Spinal cord (tissue), 10 donors: ENCODE results near the gene FBF1. TPM values are rescaled to one million over a fixed set of nuclear protein-coding genes. Genes with fewer than 3 reads are reported as not detected.
"Not testable (repeated sequence)": the region's sequence is repeated elsewhere in the genome, so short reads cannot be mapped to it uniquely, and the experiment has no call there.

Source experiments
- DNase-seq, 6 donors: peaks; one replicate each; pipeline versions ENCODE4 v3.0.0 to v3.0.0-alpha.2; 2013 to 2015; ENCODE audit warnings: low spot score in 6 of 6, low read depth in 4 of 6
- H3K27ac ChIP-seq: one replicate; pipeline ENCODE4 v1.5.1; 2013; ENCODE audit warnings: low read depth, low read length, control low read depth
- H3K27me3 ChIP-seq: one replicate; pipeline ENCODE4 v1.6.1; 2013; ENCODE audit warnings: low read length; ENCODE audit not compliant: control insufficient read depth, insufficient read depth
- H3K36me3 ChIP-seq: one replicate; pipeline ENCODE4 v1.6.1; 2013; ENCODE audit warnings: low read length; ENCODE audit not compliant: control insufficient read depth, insufficient read depth
- H3K4me1 ChIP-seq: one replicate; pipeline ENCODE4 v1.6.1; 2013; ENCODE audit warnings: low read length; ENCODE audit not compliant: control insufficient read depth, insufficient read depth
- H3K4me3 ChIP-seq: one replicate; pipeline ENCODE4 v1.5.1; 2013; ENCODE audit warnings: low read depth, low read length, control low read depth
- H3K9me3 ChIP-seq: one replicate; pipeline ENCODE4 v1.6.1; 2013; ENCODE audit warnings: low read length; ENCODE audit not compliant: control insufficient read depth, insufficient read depth
- WGBS: methylation state at CpG from one replicate; pipeline ENCODE4 v1.1.5; 2013; ENCODE audit warnings: missing lambda C conversion rate; ENCODE audit not compliant: insufficient coverage; 5-methylcytosine and 5-hydroxymethylcytosine counted together
- polyA plus RNA-seq, 2 donors: library from polyadenylated mRNA; unstranded; fragments of 120-200 nt; gene quantifications; one replicate each; pipeline ENCODE4 v1.2.1, GENCODE V29; 2013; ENCODE audit not compliant: insufficient read length in 2 of 2
- total RNA-seq, 2 donors: library from RNA; depleted of rRNA in 1 of 2; stranded (reverse); fragments of 120-200 nt in 1 of 2; fragments of >200 nt in 1 of 2; gene quantifications; one replicate each; pipeline versions ENCODE4 v1.2.3 to v1.2.4, GENCODE V29; 2013 to 2014
- donor health status: healthy.

The FBF1 gene
- total and polyA plus RNA-seq, 4 donors, result 10.1 to 24.1 (median 18.3) TPM

DNA sequence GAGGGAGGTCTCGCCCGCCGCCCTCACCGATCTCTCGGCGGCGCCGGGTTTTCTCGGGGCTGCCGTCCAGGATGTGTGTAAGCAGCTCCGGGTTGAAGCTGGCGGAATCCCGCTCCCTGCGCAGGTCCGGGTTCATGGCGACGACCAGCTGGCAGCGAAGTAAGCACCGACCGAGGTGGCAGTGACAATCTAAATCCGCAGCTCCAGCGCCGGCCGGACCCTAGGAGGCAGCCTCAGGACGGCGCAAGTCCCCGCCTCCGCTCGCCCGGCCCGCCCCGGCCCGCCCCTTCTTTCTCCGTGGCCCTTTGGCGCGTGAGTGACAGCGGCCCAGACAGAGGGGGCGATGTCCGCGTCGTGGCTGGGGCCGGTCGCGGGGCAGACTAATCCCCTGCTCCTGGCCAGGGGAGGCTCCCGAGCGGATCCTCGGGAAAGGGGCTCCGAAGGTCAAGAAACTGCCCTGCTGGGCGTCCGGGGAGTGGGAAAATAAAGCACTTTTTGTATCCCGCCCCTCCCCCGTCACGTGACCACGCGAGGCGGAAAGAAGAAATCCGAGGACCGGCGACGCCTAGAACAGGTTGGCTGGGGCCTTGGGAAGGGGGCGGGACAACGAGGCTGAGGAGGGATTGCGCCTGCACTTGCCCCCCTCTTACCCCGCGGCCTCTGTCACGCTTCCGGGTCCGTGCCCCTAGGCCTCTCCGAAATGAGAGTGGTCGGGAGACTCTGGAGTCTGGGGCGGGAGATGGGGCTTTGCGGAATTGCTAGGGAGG is 38.3 kb upstream of the FBF1 start, which contains the start of the genes ACOX1 and TEN1:
Gene ACOX1 (minus strand): TSS at position 229 of the 767 bp plus-strand sequence. CDS start 93 bp downstream, at position 136.
Gene TEN1 (plus strand): TSS at position 303 of the 767 bp plus-strand sequence. CDS start 6,953 bp downstream, outside the sequence.
- peak; percentile 93 to 99 (median 96) for DNase-seq
- Histone ChIP-seq H3K9me3 (no peaks in the 10 kb centered on the region), H3K27ac (peak within 1 kb of the TSS; percentile 100), H3K4me3 (peak within 1 kb of the TSS; percentile 98), H3K4me1 (peaks cover 27% of the 10 kb centered on the region), H3K36me3 (peaks cover 9% of the 10 kb centered on the region), H3K27me3 (no peaks in the 10 kb centered on the region)
- 0% methylated on average over 62 of the region's 72 CpGs for WGBS

DNA sequence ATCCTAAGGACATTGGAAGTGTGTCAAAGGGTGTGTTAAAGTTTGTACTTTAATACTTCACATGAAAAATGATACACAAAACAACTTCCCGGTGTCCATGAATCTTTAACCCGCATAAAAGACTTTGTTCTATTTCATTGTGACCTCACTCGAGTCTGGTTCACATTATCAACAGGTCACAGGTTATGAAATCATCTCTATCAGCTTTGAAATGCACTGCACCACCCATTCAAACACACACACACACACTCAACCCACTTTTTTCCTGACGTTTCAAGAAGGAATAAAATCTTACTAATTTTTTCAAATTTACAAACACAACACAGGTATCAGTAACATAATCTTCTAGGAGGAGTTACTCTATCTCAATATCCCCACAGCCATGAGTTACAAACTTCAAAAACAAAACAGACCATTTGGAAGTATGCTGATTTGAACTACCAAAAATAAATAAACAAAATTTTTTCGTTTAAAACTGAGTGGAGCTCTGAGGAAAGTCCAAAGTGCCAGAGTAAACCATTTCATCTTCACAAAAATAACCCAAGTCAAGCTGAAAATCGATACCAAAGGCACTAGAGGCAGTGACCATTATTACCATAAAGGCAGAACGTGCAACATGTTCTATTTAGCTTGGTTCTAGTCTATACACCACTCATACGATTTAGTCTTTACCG is 35.5 kb upstream of the FBF1 start:
- H3K9me3 ChIP-seq, result no peaks in the 10 kb centered on the region
- H3K27ac ChIP-seq, result no peak overlapping the region
- no peaks in the 10 kb centered on the region for H3K27me3 ChIP-seq
- no peak overlapping the region for H3K4me3 ChIP-seq
- H3K4me1 ChIP-seq, result peaks cover 24% of the 10 kb centered on the region
- DNase-seq, result no peak
- WGBS, result 59% methylated on average over 4 of the region's 9 CpGs
- H3K36me3 ChIP-seq, result peaks cover 20% of the 10 kb centered on the region

DNA sequence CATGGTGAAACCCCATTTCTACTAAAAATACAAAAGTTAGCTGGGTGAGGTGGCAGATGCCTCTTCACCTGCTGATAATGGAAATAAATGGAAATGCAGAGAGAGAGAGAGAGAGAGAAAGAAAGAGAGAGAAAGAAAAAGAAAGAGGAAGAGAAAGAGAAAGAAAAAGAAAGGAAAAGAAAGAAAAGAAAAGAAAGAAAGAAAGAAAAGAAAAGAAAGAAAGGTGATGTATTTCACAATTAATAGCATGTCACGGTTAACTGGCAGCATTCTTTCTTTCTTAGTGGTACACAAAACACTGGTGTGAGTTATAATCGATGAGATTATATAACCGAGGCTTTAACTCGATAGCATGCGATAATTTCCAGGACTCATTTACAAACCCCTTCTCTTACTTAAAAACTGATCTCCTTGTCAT is 34.9 kb upstream of the FBF1 start:
- no peaks in the 10 kb centered on the region for H3K9me3 ChIP-seq
- H3K4me1 ChIP-seq, result peaks cover 24% of the 10 kb centered on the region
- no peak overlapping the region for H3K4me3 ChIP-seq
- peaks cover 24% of the 10 kb centered on the region for H3K36me3 ChIP-seq
- no peaks in the 10 kb centered on the region for H3K27me3 ChIP-seq
- no CpG with 5 or more reads among the region's 5 CpGs for WGBS
- H3K27ac ChIP-seq, result no peak overlapping the region
- no peak for DNase-seq

DNA sequence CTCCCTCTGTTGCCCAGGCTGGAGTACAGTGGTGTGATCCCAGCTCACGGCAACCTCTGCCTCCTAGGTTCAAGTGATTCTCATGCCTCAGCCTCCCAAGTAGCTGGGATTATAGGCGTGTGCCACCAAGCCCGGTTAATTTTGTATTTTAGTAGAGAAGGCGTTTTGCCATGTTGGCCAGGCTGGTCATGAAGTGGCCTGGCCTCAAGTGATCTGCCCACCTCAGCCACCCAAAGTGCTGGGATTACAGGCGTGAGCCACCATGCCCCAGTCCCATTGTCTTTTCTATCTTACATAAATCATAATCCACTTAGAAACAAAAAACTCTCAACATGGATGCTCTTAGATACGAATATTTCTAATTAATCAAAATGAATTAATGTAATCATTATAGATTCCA is 34.3 kb upstream of the FBF1 start:
- H3K4me3 ChIP-seq, H3K27me3 ChIP-seq, H3K9me3 ChIP-seq, H3K27ac ChIP-seq, DNase-seq: not testable (repeated sequence)
- peaks cover 25% of the 10 kb centered on the region for H3K36me3 ChIP-seq
- peaks cover 19% of the 10 kb centered on the region for H3K4me1 ChIP-seq
- WGBS, result no CpG with 5 or more reads among the region's 6 CpGs

DNA sequence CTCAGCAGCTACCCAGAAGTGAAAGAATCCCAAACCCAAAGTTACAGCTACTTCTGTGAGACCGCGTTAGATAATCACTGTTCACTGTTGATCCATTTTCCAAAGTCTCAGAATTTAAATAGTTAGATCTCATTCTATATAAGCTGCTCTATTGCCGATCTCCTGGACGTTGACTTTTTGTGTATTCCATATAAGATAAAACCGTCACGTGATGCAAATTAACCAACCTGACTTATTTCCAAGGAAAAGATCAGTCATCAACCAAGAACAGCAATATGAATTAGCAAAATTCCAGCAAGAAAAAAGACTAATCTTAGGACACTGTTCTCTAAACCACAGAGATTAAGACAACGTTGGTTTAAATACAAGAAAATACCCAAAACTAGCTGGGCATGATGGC is 29.8 kb upstream of the FBF1 start:
- Histone ChIP-seq H3K27me3 (no peaks in the 10 kb centered on the region), H3K27ac (no peak overlapping the region), H3K36me3 (peaks cover 44% of the 10 kb centered on the region), H3K9me3 (no peaks in the 10 kb centered on the region), H3K4me1 (no peaks in the 10 kb centered on the region), H3K4me3 (no peak overlapping the region)
- 100% methylated on average over 3 of the region's 7 CpGs for WGBS
- no peak for DNase-seq

DNA sequence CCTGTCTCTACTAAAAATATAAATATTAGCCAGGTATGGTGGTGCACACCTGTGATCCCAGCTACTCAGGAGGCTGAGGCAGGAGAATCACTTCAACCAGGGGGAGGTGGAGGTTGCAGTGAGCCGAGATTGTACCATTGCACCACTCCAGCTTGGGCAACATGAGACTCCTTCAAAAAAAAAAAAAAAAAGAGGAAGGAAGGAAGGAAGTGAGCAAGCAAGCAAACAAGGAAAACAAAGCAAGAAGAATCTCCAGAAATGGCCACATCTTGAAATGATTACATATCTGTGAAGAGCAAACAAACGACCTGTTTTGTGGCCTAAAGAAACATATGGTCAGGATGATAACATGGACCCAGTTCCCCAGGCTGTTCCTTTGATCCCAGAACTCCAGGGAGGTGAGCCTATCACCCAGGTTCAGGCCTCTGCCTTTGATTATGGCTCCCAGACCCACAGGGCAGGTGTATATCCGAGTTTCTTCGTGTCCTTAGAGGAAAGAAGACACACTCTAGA is 29.2 kb upstream of the FBF1 start:
- no peak overlapping the region for H3K4me3 ChIP-seq
- H3K27ac ChIP-seq, result no peak overlapping the region
- WGBS, result 78% methylated on average over 1 of the region's 4 CpGs

DNA sequence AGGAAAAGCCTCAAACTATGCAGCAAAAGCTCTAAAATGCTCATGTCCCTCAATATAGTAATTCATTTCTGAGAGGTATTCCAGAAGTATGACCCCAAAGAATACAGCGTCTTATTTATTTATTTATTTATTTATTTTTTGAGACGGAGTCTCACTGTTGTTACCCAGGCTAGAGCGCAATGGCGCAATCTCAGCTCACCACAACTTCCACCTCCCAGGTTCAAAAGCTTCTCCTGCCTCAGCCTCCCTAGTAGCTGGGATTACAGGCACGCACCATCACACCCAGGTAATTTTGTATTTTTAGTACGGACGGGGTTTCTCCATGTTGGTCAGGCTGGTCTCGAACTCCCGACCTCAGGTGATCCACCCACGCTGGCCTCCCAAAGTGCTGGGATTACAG is 28.2 kb upstream of the FBF1 start:
- H3K9me3 ChIP-seq, H3K27ac ChIP-seq, H3K4me1 ChIP-seq, DNase-seq, H3K27me3 ChIP-seq, H3K4me3 ChIP-seq: not testable (repeated sequence)
- H3K36me3 ChIP-seq, result peaks cover 39% of the 10 kb centered on the region
- no CpG with 5 or more reads among the region's 10 CpGs for WGBS

More for the DNA sequence above, 29.2 kb upstream of the FBF1 start:
- Histone ChIP-seq H3K4me1 (no peaks in the 10 kb centered on the region), H3K27me3 (no peaks in the 10 kb centered on the region), H3K36me3 (peaks cover 41% of the 10 kb centered on the region), H3K9me3 (no peaks in the 10 kb centered on the region)
- DNase-seq, result no peak

DNA sequence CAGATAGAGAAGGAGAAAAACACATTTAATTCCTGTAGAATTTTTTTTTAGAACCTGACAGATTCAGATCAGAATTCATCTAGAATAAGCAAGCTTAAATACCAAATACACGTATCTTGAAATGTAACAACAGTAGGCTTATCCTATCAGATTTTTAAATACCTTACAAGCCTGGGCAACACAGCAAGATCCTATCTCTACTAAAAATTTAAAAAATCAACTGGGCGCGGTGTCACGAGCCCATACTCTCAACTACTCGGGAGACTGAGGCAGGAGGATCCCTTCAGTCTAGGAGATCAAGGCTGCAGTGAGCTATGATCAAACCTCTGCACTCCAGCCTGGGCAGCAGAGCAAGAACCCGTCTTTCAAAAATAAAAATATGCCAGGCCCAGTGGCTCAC is 24.6 kb upstream of the FBF1 start:
- no peaks in the 10 kb centered on the region for H3K4me1 ChIP-seq
- H3K9me3 ChIP-seq, result no peaks in the 10 kb centered on the region
- peaks cover 27% of the 10 kb centered on the region for H3K36me3 ChIP-seq
- DNase-seq, result no peak
- H3K4me3 ChIP-seq, result no peak overlapping the region
- no peaks in the 10 kb centered on the region for H3K27me3 ChIP-seq
- H3K27ac ChIP-seq, result no peak overlapping the region
- 97% methylated on average over 6 of the region's 6 CpGs for WGBS

DNA sequence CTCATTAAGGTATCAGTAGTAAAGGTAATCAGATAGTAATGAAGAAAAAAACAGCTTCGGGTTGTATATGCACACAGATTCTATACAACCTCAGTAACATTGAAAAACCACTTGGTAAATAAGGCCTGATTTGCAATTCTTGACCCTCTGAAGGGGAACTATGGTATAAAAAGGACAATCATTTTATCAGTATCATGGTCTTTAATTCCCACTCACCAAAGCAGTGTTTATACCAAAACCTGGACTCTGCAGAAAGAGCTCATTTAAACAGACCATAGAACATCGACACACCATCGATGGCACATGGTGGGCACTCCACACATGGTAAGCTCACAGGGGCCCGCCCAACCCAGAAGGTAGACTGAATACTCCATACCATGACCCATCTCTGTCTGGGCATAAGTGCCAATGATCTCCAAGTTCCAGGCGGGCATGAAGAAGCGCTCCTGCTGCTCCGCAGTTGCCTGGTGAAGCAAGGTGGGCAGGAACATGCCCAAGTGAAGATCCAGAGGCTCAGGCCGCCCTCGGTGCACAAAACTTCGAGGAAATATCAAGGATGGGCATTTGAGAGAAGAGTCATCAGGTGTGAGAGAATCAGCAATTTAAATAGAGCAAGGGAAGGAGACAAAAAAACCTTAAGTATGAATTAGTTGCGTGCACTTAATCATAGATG is 19.1 kb upstream of the FBF1 start:
- peaks cover 25% of the 10 kb centered on the region for H3K36me3 ChIP-seq
- no peak overlapping the region for H3K27ac ChIP-seq
- no peaks in the 10 kb centered on the region for H3K27me3 ChIP-seq
- no peak overlapping the region for H3K4me3 ChIP-seq
- H3K9me3 ChIP-seq, result no peaks in the 10 kb centered on the region
- no peaks in the 10 kb centered on the region for H3K4me1 ChIP-seq
- WGBS, result 98% methylated on average over 9 of the region's 11 CpGs
- no peak for DNase-seq
